ENCODE results near the gene HDAC4.

The HDAC4 gene

DNA sequence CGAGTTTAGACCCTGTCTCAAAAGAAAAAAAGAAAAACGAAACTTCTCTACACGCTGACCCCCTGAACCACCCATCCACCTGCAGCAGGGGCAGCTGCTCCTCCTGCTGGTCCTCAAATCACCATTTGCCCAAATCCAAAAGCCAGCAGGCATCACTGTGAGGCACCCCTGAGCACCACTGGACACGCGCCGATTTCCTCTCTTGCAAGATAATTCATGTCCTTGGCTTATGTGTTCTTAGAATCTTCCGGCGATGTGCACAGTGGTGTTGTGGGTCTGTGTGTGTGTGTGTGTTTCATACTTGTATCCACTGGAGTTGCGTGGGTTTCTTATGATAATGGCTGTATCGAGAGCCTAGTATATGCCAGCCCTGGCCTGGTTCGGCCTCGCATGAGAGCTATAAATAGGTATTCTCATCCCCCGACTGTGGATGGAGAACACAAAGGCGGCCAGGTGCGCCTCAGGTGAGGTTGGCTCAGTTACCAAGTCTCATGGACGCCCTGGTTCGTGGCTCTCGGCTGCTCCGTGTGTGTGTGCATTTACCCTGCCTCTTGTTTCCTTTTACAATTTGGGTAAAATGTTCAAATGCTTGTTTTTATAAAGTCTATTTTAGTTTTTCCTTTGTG is 235.5 kb downstream of the HDAC4 start:
- no peak overlapping the region for H3K27ac ChIP-seq
- TF ChIP-seq ZFX (IDR thresholded peaks at IDR 0.05; ENCODE audit: borderline replicate concordance): no peak
- TF ChIP-seq, protein P1, sequence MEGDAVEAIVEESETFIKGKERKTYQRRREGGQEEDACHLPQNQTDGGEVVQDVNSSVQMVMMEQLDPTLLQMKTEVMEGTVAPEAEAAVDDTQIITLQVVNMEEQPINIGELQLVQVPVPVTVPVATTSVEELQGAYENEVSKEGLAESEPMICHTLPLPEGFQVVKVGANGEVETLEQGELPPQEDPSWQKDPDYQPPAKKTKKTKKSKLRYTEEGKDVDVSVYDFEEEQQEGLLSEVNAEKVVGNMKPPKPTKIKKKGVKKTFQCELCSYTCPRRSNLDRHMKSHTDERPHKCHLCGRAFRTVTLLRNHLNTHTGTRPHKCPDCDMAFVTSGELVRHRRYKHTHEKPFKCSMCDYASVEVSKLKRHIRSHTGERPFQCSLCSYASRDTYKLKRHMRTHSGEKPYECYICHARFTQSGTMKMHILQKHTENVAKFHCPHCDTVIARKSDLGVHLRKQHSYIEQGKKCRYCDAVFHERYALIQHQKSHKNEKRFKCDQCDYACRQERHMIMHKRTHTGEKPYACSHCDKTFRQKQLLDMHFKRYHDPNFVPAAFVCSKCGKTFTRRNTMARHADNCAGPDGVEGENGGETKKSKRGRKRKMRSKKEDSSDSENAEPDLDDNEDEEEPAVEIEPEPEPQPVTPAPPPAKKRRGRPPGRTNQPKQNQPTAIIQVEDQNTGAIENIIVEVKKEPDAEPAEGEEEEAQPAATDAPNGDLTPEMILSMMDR (IDR thresholded peaks at IDR 0.05): no peak

GRCh38 chr2:239164335-239164871 is 236.4 kb downstream of the HDAC4 start:
- TF ChIP-seq, protein P1 (IDR thresholded peaks at IDR 0.05): no peak
- H3K27ac ChIP-seq: no peak overlapping the region

DNA sequence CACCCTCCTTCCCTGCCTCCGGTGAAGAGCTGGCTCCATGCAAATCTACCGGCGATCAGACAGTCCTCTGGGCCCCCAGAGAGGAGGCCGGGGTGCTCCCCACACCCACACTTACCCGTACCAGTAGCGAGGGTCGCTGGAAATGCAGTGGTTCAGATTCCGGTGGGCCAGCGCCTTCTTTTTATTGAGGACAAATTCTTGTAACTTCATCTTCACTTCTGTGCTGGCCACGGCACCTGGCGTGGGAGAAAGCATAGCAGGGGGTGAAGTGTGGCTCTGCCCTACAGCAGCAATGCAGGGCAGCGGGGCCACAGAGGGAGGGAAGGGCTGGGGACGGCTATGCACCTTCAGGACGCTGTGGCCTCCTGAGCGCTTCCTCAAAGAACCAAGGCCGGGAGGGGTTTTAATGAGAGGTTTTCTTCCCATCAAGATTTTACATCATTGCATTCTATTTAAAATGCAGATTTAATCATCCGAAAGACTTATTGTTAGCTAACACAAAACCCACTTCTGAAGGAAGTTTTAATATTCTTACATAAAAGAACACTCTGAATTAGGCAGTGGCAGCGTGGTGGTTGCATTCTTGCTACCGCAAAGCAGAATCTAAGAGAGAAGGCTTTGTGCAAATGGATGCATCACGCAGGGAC is 237.0 kb downstream of the HDAC4 start:
- H3K27ac ChIP-seq: no peak overlapping the region
- TF ChIP-seq, protein P1 (IDR thresholded peaks at IDR 0.05): no peak

GRCh38 chr2:239162976-239163687 is 237.7 kb downstream of the HDAC4 start:
- H3K27ac ChIP-seq: no peak overlapping the region
- no peak for TF ChIP-seq ZFX (IDR thresholded peaks at IDR 0.05; ENCODE audit: borderline replicate concordance)
- TF ChIP-seq, protein P1 (IDR thresholded peaks at IDR 0.05): no peak

DNA sequence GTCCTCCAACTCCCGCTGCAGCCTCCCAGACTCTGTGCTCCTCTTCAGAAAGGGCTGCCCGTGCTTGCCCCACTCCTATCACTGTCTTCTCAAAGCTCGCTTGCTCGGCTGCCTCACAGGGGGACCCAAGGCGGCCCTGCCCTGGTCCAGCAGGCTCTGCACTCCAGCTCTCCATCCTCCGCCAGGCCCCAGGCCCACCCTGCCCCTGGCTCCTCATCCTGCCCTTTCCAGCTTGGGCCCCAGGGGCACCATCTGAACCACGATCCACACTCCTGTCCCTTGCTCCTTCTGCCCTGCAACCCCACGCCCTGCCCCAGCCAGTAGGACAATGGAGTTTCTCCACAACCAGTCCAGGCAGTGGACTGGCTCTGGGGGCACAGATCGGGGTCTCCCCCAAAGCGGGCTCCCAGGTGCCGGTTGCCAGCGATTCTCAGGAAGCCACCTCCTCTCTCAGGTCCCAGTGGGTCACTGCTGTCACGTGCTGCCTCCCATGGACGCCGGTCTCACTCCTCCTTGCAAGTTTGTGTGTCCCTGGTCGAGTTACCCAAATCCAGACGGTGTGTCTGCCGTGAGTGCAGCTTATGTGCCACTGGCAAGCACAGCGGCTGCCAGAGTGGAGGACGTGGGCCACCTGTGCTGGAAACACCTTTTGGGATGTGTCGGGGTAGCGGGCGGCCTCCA is 238.5 kb downstream of the HDAC4 start:
- H3K27ac ChIP-seq: no peak overlapping the region
- TF ChIP-seq ZFX (IDR thresholded peaks at IDR 0.05; ENCODE audit: borderline replicate concordance): no peak
- TF ChIP-seq, protein P1 (IDR thresholded peaks at IDR 0.05): no peak

GRCh38 chr2:239161711-239162140 is 239.1 kb downstream of the HDAC4 start:
- TF ChIP-seq, protein P1 (IDR thresholded peaks at IDR 0.05): no peak
- no peak for TF ChIP-seq ZFX (IDR thresholded peaks at IDR 0.05; ENCODE audit: borderline replicate concordance)
- no peak overlapping the region for H3K27ac ChIP-seq

Measured in 22Rv1 (cell line).